ENCODE data around the gene ARID3C. TPM values are rescaled to one million over a fixed set of nuclear protein-coding genes. Genes with fewer than 3 reads are reported as not detected.
A peak's percentile ranks its signal among the peaks of the same experiment; 100 is the strongest.

ARID3C gene
- 0.08 and 0.11 TPM in 2 replicates for polyA plus RNA-seq (2012; rRNA removed)
- polyA plus RNA-seq (2012; cell fraction: cytosol; rRNA removed), result 0.09 and 0.13 TPM in 2 replicates
- polyA plus RNA-seq (2012; cell fraction: nucleus; rRNA removed), result 0.29 and 0.38 TPM in 2 replicates

GRCh38 chr9:34628656-34629490, at the start of gene ARID3C:
TSS of gene ARID3C (minus strand) at chr9:34629066. CDS start at chr9:34628014, 1,052 bp downstream.
- Histone ChIP-seq H3K79me2 (ENCODE audit: insufficient read depth) (no peaks in the 10 kb centered on the region), H3F3A (replicated peaks; ENCODE audit: insufficient read depth) (no peaks in the 10 kb centered on the region), H3K36me3 (replicated peaks in 1 of 2; ENCODE audit: control insufficient read depth in 1 of 2, insufficient read depth in 2 of 2, low read length in 1 of 2) (no peaks in the 10 kb centered on the region), H3K4me3 (ENCODE audit: low read depth in 2 of 2, low read length in 1 of 2) (peak within 1 kb of the TSS; percentile 44 to 52), H3K27ac (ENCODE audit: low read depth in 2 of 2, low read length in 1 of 2) (no peak within 1 kb of the TSS), H4K20me1 (ENCODE audit: insufficient read depth) (no peaks in the 10 kb centered on the region), H3K4me2 (peak within 1 kb of the TSS; percentile 78), H3K9ac (no peak within 1 kb of the TSS), H3K9me2 (no peaks in the 10 kb centered on the region), H3K27me3 (ENCODE audit: insufficient read depth) (peaks cover 21% of the 10 kb centered on the region; the same call in 1 of the 2 replicates), H3K9me3 (no peaks in the 10 kb centered on the region), H2AFZ (ENCODE audit: low read depth) (0 out of 2 replicates have a peak within 1 kb of the TSS, but pooled peaks have one; percentile 46), H3K4me1 (ENCODE audit: control insufficient read depth in 1 of 2, insufficient read depth in 2 of 2, low read depth in 1 of 2, low read length in 1 of 2) (peaks cover 0 to 8% of the 10 kb centered on the region in 2 experiments; a peak in 1 of 4 replicates)
- TF ChIP-seq USF1 (IDR thresholded peaks at IDR 0.05; ENCODE audit: borderline replicate concordance, low read depth), result no peak
- no peak for TF ChIP-seq NRF1 (IDR thresholded peaks at IDR 0.05; ENCODE audit: low read depth, low read length)
- no peak for TF ChIP-seq SIN3A (IDR thresholded peaks at IDR 0.05; ENCODE audit: borderline replicate concordance, low read depth, low read length)
- TF ChIP-seq MXI1 (IDR thresholded peaks at IDR 0.05; ENCODE audit: low read depth, low read length), result no peak
- TF ChIP-seq FOSL2 (IDR thresholded peaks at IDR 0.05; ENCODE audit: borderline replicate concordance, low read depth), result no peak
- no peak for TF ChIP-seq TAF1 (IDR thresholded peaks at IDR 0.05; ENCODE audit: borderline replicate concordance, low read depth, low read length)
- TF ChIP-seq RFX5 (IDR thresholded peaks at IDR 0.05; ENCODE audit: low read length), result no peak
- TF ChIP-seq ELF1 (IDR thresholded peaks at IDR 0.05), result no peak
- no peak for TF ChIP-seq GATA2 (CRISPR knock-in tag; IDR thresholded peaks at IDR 0.05)
- TF ChIP-seq CTCF (IDR thresholded peaks at IDR 0.05), result no peak
- no peak for TF ChIP-seq MEF2A (IDR thresholded peaks at IDR 0.05; ENCODE audit: borderline replicate concordance, low read depth)
- no peak for TF ChIP-seq YY1 (IDR thresholded peaks at IDR 0.05; ENCODE audit: low read depth)
- TF ChIP-seq EZH2phosphoT487 (IDR thresholded peaks at IDR 0.05; ENCODE audit: borderline replicate concordance, low read depth), result no peak
- no peak for TF ChIP-seq GABPA (IDR thresholded peaks at IDR 0.05; ENCODE audit: low read depth)
- no peak for TF ChIP-seq EP300 (IDR thresholded peaks at IDR 0.05; ENCODE audit: borderline replicate concordance in 1 of 2, low read depth in 1 of 2, low read length in 1 of 2)
- no peak for TF ChIP-seq FOXJ3 (CRISPR knock-in tag; IDR thresholded peaks at IDR 0.05)
- TF ChIP-seq RCOR1 (IDR thresholded peaks at IDR 0.05; ENCODE audit: low read length), result no peak
- TF ChIP-seq NFIC (IDR thresholded peaks at IDR 0.05; ENCODE audit: borderline replicate concordance), result no peak
- no peak for TF ChIP-seq PBX3 (IDR thresholded peaks at IDR 0.05)
- TF ChIP-seq ZBTB33 (IDR thresholded peaks at IDR 0.05; ENCODE audit: borderline replicate concordance, low read depth), result no peak
- CTCF ChIA-PET, result interaction anchor here (0.6 to 12.3 kb wide), 9 partner anchors 14 to 81 kb away, joined by 3 to 256 read pairs (median 5); partner anchors contain the start of genes GALT and RPP25L
- peak; percentile 84 for DNase-seq
- 14% methylated on average over 27 of the region's 69 CpGs for WGBS (ENCODE audit: low lambda C conversion rate)
- POLR2A ChIA-PET, result interaction anchor here (0.5 to 1.2 kb wide), 2 partner anchors 9 to 190 kb away, joined by 3 read pairs; no protein-coding TSS in a partner anchor
